OCI-LY3 (cell line): ENCODE measurements around the gene SETBP1.

ENCODE experiments used
- CTCF ChIP-seq: fragments of 200-600, 300-600 bp; sonication (generic); IDR thresholded peaks from 2 replicates; pipeline ENCODE4 v1.5.1; 2014; ENCODE audit warnings: antibody characterized with exemption, low read length, low read depth
- EZH2phosphoT487 ChIP-seq: fragments of 200-600 bp; shearing (Covaris generic); IDR thresholded peaks from 2 replicates; pipeline ENCODE4 v1.6.1; 2018; ENCODE audit warnings: antibody characterized with exemption, mixed run types, low read depth

GRCh38 chr18:45111502-45111848 lies 430.8 kb downstream of the SETBP1 start:
- TF ChIP-seq CTCF (no peak), EZH2phosphoT487 (no peak)
